Stimulated activated CD4-positive, alpha-beta T cell treated with anti-CD3 and anti-CD28 coated beads, Interleukin-1b, Interleukin-23, amount 100 ng/mL, for 24 hours (primary cell): ENCODE results near the gene STEAP3.
A peak's percentile ranks its signal among the peaks of the same experiment; 100 is the strongest.

Experiments used
- DNase-seq, 4 experiments: peaks; one replicate each; pipeline ENCODE4 v3.0.0-alpha.2; 2020; ENCODE audit warnings: low read depth in 4 of 4, low spot score in 1 of 4

Gene STEAP3

DNA sequence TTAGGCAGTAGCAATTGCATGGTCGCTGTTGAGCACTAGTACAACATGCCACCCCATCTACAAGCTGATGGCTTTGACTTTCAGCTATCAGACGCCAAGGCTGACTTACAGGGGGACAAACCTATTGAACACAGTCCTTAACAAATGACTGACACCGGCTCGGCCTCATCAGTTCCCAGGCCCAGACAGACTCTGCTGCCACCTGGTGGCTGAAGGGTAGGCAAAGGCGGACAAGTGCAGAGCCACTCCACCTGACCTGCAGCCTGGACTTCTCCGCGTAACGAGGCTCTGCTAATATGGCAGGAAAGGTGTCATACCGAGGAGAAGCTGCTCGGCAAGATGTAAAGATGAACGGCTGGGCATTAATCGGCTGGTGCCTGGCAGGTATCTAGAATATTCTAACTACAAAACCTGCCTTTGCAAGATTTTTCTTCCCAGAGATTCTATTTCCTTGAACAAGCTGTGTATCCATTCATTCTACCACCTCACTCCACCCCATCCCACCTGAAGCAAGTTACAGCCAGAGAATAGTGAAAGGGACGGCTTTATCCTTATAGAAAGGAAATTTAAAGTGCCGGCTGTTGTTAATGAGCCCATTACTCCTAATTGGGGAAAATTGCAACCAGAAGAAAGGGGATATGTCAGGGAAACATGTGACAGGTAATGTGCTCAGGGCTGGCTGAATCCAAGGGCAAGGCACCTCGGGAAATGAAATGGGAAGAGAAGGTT lies 67.4 kb downstream of the STEAP3 start:
- peak; percentile 30 to 42 (median 40) for DNase-seq

- no peak for DNase-seq
Measured at GRCh38 chr2:119291588-119292167, 68.0 kb downstream of the STEAP3 start.

DNA sequence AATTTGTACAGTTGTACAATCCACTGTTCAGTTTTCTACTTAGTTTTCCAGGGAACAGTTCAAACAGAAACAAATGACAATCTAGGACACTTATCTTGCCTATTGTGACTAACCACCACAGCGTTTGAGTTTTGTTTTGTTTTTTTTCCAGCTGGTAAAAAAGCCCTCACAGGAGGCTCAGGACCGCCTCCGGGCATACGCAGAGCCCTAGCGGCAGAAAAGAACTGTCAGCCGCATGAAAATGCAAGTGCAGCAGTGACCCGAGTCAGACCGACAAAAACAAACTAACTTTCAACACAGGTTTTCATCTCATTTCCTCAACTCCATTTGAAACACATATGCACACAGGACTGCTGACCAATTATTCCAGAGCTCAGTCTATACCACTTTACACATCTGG lies 68.6 kb downstream of the STEAP3 start:
- DNase-seq: no peak

GRCh38 chr2:119293254-119293653 lies 69.6 kb downstream of the STEAP3 start:
- no peak for DNase-seq

DNA sequence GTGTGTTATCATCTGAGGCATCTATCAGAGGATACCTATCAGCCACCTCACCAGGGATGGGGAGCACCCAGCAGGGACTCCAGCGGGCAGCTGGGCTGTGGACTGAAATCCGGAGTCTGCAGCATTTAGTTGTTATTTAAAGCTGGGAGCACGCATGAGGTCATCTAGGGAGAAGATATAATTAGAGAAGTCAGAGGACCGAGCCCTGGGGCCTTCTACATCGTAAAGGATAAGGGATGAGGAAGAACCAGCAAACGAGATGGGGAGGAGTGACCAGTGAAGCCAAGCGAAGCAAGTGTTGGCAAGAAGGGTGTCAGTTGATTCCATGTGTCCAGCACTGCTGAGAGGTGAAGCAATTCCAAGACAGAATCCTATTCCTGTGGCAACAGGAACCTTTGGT lies 70.3 kb downstream of the STEAP3 start:
- DNase-seq: no peak

GRCh38 chr2:119294671-119295070 lies 71.0 kb downstream of the STEAP3 start:
- no peak for DNase-seq

DNA sequence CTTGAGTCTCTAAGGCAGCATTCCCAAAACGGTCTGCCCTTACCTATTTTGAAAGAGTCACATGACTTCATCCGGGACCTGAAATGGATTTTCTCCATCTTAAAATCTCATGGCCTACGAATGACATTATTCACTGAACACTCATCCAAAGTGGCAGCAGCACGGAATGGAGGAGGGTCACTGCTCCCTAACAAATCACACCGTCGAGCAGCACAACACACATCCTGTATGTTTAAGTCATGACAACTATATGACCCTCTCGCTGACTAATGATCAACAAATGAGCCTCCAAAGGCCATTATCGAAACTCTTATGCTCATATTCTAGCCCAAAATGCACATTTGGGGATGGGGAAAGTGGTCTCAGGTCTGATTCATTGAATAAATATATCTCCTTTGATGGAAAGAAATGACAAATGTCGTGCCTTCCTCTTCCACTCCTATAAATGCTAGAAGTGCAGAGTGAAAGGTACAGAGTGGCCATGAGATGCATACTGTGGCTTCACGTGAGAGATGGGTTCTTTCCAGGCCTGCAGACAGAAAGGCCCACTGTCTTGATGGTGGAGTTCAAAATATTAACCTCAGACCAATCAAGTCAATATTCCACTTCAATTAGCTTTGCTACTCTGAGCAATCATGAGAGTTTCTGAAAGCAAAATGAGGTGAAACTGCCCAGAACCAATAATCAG lies 72.2 kb downstream of the STEAP3 start:
- no peak for DNase-seq

DNA sequence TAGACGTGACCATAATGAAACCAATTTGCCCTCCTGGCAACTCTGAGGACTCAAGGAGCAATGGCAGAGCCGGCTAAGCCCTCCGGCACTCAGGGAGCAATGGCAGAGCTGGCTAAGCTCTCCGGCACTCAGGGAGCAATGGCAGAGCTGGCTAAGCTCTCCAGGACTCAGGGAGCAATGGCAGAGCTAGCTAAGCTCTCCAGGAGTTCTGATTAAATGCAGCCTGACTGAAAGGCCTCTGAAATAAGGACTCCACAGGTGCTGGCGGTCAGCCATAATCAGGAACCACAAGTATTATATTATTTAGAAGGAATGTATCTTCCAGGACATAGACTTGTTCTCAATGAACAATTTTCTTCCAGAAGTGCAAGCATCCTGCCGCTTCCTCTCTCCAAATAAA lies 77.8 kb downstream of the STEAP3 start:
- no peak for DNase-seq

DNA sequence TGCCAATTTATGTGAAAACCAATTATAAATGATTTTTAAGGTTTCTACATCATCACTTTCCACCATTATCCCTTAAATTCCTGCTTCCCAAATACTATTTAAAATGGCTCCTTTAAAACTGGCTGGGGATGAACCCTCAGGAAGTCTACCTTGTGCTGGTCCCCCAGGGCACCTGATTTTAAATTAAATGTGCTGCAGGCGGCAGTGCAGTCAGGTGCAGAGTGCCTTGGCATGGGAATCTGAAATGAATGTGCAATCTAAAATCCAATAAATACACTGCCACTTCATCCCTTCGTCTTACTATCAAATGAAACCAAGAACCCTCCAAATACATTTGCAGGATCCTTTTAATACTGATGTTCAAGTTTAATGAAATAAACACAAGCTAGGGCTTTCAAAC lies 81.2 kb downstream of the STEAP3 start:
- DNase-seq: no peak

DNA sequence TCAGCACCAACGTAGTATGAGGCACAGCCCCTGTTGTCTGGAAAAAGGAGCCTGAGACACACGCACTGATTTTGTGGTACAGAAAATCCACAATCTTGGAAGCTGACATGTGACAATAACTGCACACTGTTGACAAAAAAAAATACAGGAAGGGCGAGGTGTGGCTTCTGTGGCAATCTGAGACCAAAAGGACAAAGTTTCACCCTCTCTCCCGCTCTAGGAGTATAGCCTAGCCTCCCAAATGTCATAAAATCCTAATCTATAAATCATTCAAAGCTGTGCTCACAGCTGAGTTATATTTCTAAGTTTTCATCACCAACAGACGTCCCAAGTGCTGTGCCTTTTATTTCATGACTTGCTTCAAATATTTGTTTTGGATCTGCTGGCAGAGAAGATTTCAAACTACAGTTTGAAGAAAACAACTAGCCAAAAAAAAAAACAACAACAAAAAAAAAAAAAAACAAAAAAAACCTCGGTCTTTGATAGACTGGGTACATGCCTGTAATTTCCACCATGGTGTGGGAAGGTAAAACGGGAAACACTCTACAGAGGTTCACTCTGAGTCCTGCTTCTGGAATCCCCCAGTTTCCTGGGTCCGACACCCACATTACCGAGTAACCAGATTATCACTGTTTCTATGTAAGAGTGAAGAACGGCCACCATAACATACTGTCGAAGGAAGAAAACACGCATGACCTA lies 82.0 kb downstream of the STEAP3 start:
- no peak for DNase-seq

DNA sequence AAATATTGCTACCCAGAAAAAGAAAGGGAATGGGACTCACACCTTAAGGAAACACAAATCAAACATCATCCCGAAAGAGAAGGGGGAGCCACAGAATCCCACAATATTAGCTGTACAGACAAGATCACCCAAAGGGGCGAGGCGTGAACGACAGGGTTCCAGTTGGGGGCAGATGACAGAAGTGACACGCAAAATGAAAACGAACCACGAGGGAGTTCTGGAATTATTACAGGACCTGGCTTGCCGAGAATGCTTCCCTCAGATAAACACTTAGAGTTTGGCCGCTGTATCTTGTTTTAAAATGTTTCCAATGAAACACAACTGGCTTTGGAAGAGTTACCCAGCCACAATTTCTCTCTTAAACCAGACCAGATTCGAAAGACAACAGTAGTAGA lies 82.6 kb downstream of the STEAP3 start:
- DNase-seq: no peak

DNA sequence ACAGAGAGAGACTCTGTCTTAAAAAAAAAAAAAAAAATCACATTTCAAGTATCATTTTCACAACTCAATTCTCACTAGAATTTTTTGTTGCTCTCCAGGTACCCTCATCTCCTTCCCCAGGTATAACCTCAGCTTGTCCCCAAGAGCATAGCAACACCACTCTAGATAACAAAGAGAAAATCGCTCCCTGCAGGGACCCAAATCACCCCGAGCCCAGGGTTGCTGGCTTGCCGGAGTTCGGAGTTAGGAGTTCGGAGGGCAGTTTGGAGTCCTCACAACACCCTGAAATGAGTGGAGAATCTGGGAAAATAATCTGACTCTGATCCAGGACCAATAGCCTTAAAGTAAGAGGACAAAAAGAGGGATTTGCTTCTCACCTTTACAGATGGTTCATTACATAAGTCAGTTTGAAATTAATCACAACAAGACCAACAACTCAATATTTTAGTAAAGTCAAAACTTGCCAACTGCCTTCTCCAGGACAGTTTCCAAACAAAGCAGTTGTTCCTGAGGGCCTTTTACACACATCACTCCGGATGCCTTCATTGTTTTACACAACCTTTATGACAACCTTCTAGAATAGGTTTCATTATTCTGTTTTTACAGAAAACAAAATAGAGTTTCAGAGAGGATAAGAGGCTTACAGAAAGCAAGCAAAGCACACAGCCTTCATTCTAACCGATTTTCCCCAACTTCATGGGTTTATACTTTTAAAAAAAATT lies 83.9 kb downstream of the STEAP3 start:
- no peak for DNase-seq

DNA sequence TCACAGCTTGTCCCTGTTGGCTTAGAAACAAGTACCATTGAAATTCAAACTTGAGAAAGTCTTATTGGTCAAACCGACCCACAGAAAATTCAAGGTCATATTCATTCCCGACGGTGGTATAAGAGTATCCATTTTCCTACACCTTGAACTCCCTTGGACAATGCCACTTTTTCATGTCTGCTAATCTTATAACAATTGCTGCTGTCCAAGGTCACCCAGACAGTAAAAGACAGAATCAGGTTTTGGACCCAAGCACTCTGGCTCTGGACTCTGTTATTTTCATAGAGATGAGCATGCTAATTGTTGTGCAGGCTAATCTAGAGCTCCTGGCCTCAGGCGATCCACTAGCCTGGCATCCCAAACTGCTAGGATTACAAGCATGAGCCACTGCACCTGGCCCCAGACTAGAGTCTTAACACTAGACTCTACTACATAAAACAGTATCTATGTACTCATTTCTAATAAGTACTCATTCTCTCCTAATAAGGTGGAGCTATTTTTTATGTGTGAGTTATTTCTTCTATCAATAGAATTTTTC lies 85.2 kb downstream of the STEAP3 start:
- no peak for DNase-seq

- DNase-seq: no peak
Measured at GRCh38 chr2:119311371-119311770, 87.7 kb downstream of the STEAP3 start.

DNA sequence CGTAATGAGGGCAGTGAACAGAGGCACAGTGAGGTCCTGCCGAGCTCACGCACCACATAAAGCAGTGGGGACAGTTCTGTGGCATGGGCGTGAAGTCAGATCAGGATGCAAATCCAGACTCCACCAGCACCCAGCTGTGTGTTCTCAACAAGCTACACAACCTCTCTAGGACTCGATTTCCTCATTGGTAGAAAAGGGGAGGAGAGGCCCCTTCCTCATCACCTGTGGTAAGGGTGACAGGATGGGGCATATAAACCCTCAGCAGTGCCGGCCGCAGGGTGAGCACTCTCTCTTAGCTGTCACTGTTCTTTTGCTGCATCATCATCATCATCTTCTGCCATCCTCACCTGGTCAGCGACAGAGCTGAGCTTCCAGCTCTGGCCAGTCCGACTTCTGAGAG lies 88.2 kb downstream of the STEAP3 start:
- DNase-seq: no peak
